Heart left ventricle (tissue), 16 donors: ENCODE results near the gene PRM3. TPM values are rescaled to one million over a fixed set of nuclear protein-coding genes. Genes with fewer than 3 reads are reported as not detected.

Experiments used
- ATAC-seq, 4 donors: fragments of 200-7000 bp; cut with Tn5 transposase; one replicate each; pipeline ENCODE4 v1.9.1; 2020 to 2022; ENCODE audit warnings: moderate library complexity in 4 of 4, mild to moderate bottlenecking in 3 of 4, moderate number of reproducible peaks in 1 of 4
- DNase-seq, 5 donors: peaks; one replicate each; pipeline ENCODE4 v3.0.0-alpha.2; 2020
- H3K27ac ChIP-seq, 12 donors: fragments of 200-600 bp; sonication (generic) in 4 of 12; one replicate each; pipeline versions ENCODE4 v1.5.0 to v1.8.0; 2016 to 2022; ENCODE audit warnings: mild to moderate bottlenecking in 2 of 12
- H3K27me3 ChIP-seq, 9 donors: fragments of 200-600 bp; sonication (generic) in 2 of 9; one replicate each; pipeline versions ENCODE4 v1.5.1 to v1.8.0; 2016 to 2022; ENCODE audit warnings: mild to moderate bottlenecking in 3 of 9
- H3K36me3 ChIP-seq, 9 donors: fragments of 200-600 bp; sonication (generic) in 2 of 9; one replicate each; pipeline versions ENCODE4 v1.5.0 to v1.8.0; 2018 to 2022; ENCODE audit warnings: mild to moderate bottlenecking in 2 of 9
- H3K4me1 ChIP-seq, 12 donors: fragments of 200-600 bp; sonication (generic) in 4 of 12; one replicate each; pipeline versions ENCODE4 v1.5.0 to v1.8.0; 2016 to 2022; ENCODE audit warnings: mild to moderate bottlenecking in 3 of 12
- H3K4me3 ChIP-seq, 12 donors: fragments of 200-600 bp; sonication (generic) in 4 of 12; one replicate each; pipeline versions ENCODE4 v1.5.0 to v1.8.0; 2017 to 2022; ENCODE audit warnings: mild to moderate bottlenecking in 9 of 12, moderate library complexity in 4 of 12
- H3K9me3 ChIP-seq, 12 donors: fragments of 200-600 bp; sonication (generic) in 4 of 12; one replicate each; pipeline versions ENCODE4 v1.5.0 to v1.8.0; 2016 to 2022; ENCODE audit warnings: mild to moderate bottlenecking in 1 of 12
- POLR2A ChIP-seq, 2 donors: fragments of 450-650 bp; IDR thresholded peaks; one replicate each; pipeline ENCODE4 v1.6.1; 2017; ENCODE audit warnings: antibody characterized with exemption in 2 of 2, mild to moderate bottlenecking in 2 of 2, moderate library complexity in 2 of 2
- WGBS, 4 donors: extraction: QIAGEN DNeasy Blood & Tissue Kit in 2 of 4; methylation state at CpG; one replicate each; pipeline versions ENCODE4 v1.1.5 to v1.1.7; 2013 to 2018; 5-methylcytosine and 5-hydroxymethylcytosine counted together
- intact Hi-C, 10 donors: fragments of 100-400 bp; cut with DNase I; formaldehyde crosslinking; loops; one replicate each; pipeline versions ENCODE4 v1.11.1 to v1.14.2; 2022
- polyA plus RNA-seq, 2 donors: library from polyadenylated mRNA; stranded (reverse); fragments of 200-250 nt; gene quantifications; one replicate each; pipeline ENCODE4 v1.2.3, GENCODE V29; 2013
- total RNA-seq, 9 donors: library from RNA; depleted of rRNA in 2 of 9; stranded (reverse); fragments of >200 nt in 2 of 9; fragmentation: NEBNext Ultra II Directional in 3 of 9; extraction: Animal tissue kit (Norgen Biotek cat#: 25700) in 3 of 9; gene quantifications; one replicate each; pipeline versions ENCODE4 v1.1.0 to v1.2.4, GENCODE V29; 2016 to 2023
- TF ChIP-seq, protein P1 (sequence below), 12 donors: fragments of 200-600 bp; sonication (generic) in 4 of 12; IDR thresholded peaks; one replicate each; pipeline versions ENCODE4 v1.5.0 to v1.8.0; 2018 to 2022; ENCODE audit warnings: antibody characterized with exemption in 12 of 12, mild to moderate bottlenecking in 5 of 12
- donor health status: ischemic (EF 13 %, LVEDD 7.1; RV severe dilation, severe dysfunction).
- donor health status: healthy with polysubstance abuse.
- donor health status: DM: no; HTN: yes; CAD: no.
- donor health status: DM: no; HTN: no; CAD: no.
- donor health status: ischemic (EF 25% LVEDD 6.9; RV normal size, moderate dysfunction).
- donor health status: ischemic (EF 25% LVEDD 5.7; RV mildly dilated, moderate dysfunction).
- donor health status: healthy.
- donor health status: DM: yes; HTN: yes; CAD: no.
- donor health status: ischemic (EF 35%, LVEDD 5.7; RV mildly dilated, moderate dysfunction).
- donor health status: nonischemic (EF 11% LVEDD 7.7; RV severe dilation, severe dysfunction).
- donor health status: DM: yes; HTN: yes; CAD: no.
- donor health status: PGD.
- donor health status: ischemic (EF 29% LVEDD 5.4; RV normal size, mild dysfunction).
- donor health status: nonischemic (EF 23%, LVEDD 6.1; RV moderate dilation, normal function).

PRM3 gene
- total and polyA plus RNA-seq, 11 donors, result not detected

- no peak for DNase-seq
- ATAC-seq, result peak in 1 of 4 donors; percentile 36
- H3K27me3 ChIP-seq, result no peaks in the 10 kb centered on the region
- H3K9me3 ChIP-seq, result peaks cover 0 to 2% (median 0%) of the 10 kb centered on the region in 12 donors
- intact Hi-C loops, result no loop called here
- H3K36me3 ChIP-seq, result no peaks in the 10 kb centered on the region
- TF ChIP-seq, protein P1, sequence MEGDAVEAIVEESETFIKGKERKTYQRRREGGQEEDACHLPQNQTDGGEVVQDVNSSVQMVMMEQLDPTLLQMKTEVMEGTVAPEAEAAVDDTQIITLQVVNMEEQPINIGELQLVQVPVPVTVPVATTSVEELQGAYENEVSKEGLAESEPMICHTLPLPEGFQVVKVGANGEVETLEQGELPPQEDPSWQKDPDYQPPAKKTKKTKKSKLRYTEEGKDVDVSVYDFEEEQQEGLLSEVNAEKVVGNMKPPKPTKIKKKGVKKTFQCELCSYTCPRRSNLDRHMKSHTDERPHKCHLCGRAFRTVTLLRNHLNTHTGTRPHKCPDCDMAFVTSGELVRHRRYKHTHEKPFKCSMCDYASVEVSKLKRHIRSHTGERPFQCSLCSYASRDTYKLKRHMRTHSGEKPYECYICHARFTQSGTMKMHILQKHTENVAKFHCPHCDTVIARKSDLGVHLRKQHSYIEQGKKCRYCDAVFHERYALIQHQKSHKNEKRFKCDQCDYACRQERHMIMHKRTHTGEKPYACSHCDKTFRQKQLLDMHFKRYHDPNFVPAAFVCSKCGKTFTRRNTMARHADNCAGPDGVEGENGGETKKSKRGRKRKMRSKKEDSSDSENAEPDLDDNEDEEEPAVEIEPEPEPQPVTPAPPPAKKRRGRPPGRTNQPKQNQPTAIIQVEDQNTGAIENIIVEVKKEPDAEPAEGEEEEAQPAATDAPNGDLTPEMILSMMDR (IDR thresholded peaks at IDR 0.05), result no peak
- TF ChIP-seq POLR2A (IDR thresholded peaks at IDR 0.05), result no peak
- WGBS, 4 donors, result 68 to 74% (median 72%) methylated on average over 10 to 15 of the region's 15 CpGs
- peaks cover 0 to 57% (median 0%) of the 10 kb centered on the region in 12 donors for H3K4me1 ChIP-seq
- H3K27ac ChIP-seq, result no peak overlapping the region
- no peak overlapping the region for H3K4me3 ChIP-seq
Measured at GRCh38 chr16:11308493-11309283, 35.3 kb upstream of the PRM3 start.

DNA sequence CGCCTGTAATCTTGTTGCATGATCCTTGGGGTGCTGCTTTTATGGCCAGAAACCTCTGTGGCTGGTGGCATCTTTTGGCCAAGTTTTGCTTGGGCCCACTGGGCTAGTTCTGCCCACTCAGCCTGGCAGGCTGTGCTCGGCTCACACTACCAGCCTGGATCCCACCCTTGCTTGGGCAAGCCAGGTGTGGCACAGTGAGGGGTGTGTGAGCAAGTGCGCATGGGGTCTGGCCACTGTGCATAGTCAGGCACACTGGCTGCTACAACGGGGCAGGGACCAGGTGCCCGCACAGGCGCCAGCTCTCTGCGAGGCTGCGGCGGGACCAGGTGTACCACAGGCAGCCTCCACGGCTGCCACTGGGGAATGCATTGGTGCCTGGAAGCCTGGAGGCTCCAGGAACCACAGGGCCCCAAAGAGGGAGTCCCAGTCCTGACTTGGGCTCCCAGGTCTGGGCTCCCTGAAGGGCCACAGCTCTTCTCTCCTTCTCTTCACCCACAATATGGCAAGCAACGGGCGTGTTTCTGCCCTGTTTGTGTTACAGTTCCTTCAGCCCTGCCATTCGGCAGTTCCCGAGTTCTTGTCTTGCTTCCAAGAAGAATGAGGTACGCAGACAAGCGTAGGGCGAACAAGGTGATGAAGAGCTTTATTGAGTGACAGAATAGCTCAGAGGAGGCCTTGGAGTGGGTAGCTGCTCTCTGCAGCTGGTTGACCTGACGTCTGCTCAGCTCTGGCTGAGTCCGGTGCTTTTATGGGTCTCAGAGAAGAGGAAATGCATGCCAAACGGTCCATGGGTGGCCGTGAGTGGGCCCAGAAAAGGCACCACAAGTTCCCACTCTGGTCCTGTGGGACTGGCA lies 34.4 kb upstream of the PRM3 start:
- DNase-seq, result no peak
- intact Hi-C loops, result no loop called here
- WGBS, 4 donors, result 81 to 91% (median 86%) methylated on average over 14 to 21 of the region's 21 CpGs
- H3K27ac ChIP-seq, result no peak overlapping the region
- ATAC-seq, result peak in 2 of 4 donors; percentile 60 to 63
- H3K4me3 ChIP-seq, result no peak overlapping the region
- H3K4me1 ChIP-seq, result peaks cover 0 to 52% (median 0%) of the 10 kb centered on the region in 12 donors
- H3K9me3 ChIP-seq, result peaks cover 0 to 4% (median 0%) of the 10 kb centered on the region in 12 donors
- H3K27me3 ChIP-seq, result no peaks in the 10 kb centered on the region
- no peaks in the 10 kb centered on the region for H3K36me3 ChIP-seq
- TF ChIP-seq, protein P1 (IDR thresholded peaks at IDR 0.05), result no peak
- TF ChIP-seq POLR2A (IDR thresholded peaks at IDR 0.05), result no peak

DNA sequence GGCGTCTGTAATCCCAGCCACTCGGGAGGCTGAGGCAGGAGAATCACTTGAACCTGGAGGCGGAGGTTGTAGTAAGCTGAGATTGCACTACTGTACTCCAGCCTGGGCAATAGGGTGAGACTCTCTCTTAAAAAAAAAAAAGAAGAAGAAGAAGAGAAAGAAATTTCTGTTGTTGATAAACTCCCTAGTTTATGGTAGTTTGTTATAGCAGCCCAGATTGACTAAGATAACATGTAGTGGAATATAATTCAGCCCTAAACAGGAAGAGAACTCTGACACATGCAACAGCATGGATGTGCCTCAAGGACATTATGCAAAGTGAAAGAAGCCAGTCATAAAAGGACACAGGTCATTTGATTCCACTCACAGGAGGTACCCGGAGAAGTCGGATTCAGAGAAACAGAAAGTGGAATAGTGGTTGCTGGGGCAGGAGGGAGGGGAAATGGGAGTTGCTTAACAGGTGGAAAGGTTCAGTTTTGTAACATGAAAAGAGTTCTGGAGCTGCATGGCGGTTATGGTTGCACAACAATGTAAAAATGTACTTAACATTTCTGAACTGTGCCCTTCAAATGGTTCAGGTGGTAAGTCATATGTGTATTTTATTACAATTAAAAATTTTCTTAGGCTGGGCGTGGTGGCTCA lies 33.7 kb upstream of the PRM3 start:
- DNase-seq (no peak), ATAC-seq (no peak)
- Histone ChIP-seq H3K27ac (no peak overlapping the region), H3K4me3 (no peak overlapping the region), H3K9me3 (peaks cover 0 to 4% (median 0%) of the 10 kb centered on the region in 12 donors), H3K27me3 (no peaks in the 10 kb centered on the region), H3K4me1 (peaks cover 0 to 44% (median 0%) of the 10 kb centered on the region in 12 donors), H3K36me3 (no peaks in the 10 kb centered on the region)
- 82 to 90% (median 83%) methylated on average over 7 of the region's 7 CpGs for WGBS, 4 donors
- intact Hi-C loops, result no loop called here
- no peak for TF ChIP-seq POLR2A (IDR thresholded peaks at IDR 0.05)
- TF ChIP-seq, protein P1 (IDR thresholded peaks at IDR 0.05), result no peak
